Epithelial cell of proximal tubule (primary cell): Measurements from ENCODE around the gene TRIM46. TPM values are rescaled to one million over a fixed set of nuclear protein-coding genes. Genes with fewer than 3 reads are reported as not detected.
A peak's percentile ranks its signal among the peaks of the same experiment; 100 is the strongest.

Source experiments
- DNase-seq: peaks from one replicate; pipeline ENCODE4 v3.0.0-alpha.2; 2011; ENCODE audit warnings: low read depth
- H3K4me3 ChIP-seq: 2 replicates; pipeline ENCODE4 v1.5.1; 2011; ENCODE audit warnings: low read depth, mild to moderate bottlenecking, low read length
- total RNA-seq: library from RNA; depleted of rRNA; stranded (reverse); fragments of >200 nt; gene quantifications from 2 replicates; pipeline ENCODE4 v1.2.3, GENCODE V29; 2015
- TF ChIP-seq, protein P1 (sequence below): conservative IDR thresholded peaks from 2 replicates; pipeline ENCODE4 v1.5.1; 2012; ENCODE audit warnings: low read depth, mild to moderate bottlenecking, low read length

The TRIM46 gene
- total RNA-seq, 1 donor from 2014 or later: 9.4 TPM

DNA sequence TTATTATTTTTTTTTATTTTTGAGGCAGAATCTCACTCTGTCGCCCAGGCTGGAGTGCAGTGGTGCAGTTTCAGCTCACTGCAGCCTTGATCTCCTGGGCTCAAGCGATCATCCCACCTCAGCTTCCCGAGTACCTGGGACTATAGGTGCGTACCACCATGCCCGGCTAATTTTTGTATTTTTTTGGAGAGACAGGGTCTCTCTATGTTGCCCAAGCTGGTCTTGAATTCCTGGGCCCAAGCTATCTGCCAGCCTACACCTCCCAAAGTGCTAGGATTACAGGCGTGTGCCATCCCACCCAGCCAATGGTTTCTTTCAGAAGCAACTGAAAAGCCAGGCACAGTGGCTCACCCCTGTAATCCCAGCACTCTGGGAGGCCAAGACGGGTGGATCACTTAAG is 2.8 kb upstream of the TRIM46 start:
- TF ChIP-seq, protein P1, sequence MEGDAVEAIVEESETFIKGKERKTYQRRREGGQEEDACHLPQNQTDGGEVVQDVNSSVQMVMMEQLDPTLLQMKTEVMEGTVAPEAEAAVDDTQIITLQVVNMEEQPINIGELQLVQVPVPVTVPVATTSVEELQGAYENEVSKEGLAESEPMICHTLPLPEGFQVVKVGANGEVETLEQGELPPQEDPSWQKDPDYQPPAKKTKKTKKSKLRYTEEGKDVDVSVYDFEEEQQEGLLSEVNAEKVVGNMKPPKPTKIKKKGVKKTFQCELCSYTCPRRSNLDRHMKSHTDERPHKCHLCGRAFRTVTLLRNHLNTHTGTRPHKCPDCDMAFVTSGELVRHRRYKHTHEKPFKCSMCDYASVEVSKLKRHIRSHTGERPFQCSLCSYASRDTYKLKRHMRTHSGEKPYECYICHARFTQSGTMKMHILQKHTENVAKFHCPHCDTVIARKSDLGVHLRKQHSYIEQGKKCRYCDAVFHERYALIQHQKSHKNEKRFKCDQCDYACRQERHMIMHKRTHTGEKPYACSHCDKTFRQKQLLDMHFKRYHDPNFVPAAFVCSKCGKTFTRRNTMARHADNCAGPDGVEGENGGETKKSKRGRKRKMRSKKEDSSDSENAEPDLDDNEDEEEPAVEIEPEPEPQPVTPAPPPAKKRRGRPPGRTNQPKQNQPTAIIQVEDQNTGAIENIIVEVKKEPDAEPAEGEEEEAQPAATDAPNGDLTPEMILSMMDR: no peak
- DNase-seq: no peak
- no peak overlapping the region for H3K4me3 ChIP-seq

DNA sequence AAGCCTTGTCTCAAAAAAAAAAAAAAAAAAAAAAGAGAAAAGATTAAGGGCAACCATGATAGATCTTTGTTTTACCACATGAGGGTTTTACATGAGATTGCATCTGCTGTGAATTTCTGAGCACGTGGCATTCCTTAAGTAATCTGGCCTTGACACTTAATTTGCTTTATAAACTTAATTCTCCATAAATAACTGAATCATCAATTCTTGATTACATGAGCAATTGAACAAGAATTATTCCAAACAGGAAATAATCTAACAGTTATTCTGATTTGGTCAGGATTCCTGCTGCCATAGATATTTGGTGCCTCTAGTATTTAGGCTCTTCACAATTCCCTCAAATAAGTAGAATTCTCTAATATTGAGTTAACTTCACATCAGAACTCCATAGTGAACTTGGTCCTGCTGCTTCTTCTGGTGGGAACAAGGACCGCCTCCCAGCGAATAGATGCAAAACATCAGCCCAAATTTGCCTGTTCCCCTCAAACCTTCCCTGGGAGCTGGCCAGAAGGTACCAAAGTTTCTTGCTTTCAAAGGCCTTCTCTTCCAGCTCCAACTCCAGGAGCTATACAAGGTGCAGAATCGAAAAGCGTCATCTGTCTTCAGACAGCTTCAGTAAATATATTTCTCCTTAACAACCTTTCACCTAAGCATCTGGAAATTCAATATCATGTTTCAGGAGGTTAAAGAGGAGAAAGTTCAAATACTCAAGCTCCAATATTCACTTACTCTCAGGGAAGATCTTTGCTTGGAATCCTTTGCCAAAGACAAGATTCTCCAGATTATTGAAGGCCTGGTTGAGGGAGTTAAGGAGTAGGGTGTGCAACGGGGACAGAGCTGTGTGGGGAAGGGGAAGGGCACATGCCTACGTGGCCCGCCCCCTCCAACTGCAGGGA is 1.6 kb upstream of the TRIM46 start:
- no peak for DNase-seq
- peak overlapping the region; percentile 80 for H3K4me3 ChIP-seq
- TF ChIP-seq, protein P1: no peak

DNA sequence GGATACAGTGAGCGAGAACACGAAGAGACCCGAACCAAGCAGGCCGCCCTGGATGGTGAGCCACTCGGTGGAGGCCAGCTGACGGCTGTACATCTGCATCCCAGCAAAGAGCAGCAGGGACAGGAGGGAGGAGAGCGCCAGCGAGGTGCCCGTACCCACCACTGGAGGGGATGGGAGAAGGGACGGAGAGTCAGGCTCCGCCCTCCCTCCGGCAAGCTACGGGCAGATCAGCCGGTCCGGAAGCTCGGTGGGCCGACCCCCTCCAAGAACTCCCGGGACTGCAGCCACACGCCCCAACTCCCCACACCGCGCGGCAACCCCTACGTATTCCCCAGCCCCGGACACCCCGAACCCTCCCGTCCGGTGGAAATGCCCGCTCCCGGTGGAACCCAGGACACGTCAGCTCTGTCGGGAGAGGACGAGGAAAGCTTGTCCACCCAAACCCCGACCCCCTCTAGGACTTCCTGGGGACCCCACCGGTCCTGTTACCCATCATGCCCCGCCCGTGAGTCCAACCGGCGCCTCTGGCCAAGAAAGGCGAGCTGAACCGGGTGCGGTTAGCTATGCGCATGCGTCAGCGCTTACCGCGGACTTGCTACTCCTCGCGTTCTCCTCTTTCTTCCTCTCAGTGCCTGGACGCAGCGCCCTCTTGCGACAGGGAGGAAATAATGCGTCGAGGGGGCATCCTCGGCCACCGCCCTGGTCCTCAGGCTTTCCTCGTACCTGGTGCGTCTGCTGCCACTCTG is 744 bp upstream of the TRIM46 start, which contains the start of gene KRTCAP2:
Gene KRTCAP2, minus strand, starts transcription at position 573 of the 746 bp plus-strand sequence. Its CDS starts 80 bp downstream, at position 493.
- DNase-seq: no peak
- peak within 1 kb of the TSS; percentile 80 for H3K4me3 ChIP-seq
- TF ChIP-seq, protein P1: peak; percentile 88

DNA sequence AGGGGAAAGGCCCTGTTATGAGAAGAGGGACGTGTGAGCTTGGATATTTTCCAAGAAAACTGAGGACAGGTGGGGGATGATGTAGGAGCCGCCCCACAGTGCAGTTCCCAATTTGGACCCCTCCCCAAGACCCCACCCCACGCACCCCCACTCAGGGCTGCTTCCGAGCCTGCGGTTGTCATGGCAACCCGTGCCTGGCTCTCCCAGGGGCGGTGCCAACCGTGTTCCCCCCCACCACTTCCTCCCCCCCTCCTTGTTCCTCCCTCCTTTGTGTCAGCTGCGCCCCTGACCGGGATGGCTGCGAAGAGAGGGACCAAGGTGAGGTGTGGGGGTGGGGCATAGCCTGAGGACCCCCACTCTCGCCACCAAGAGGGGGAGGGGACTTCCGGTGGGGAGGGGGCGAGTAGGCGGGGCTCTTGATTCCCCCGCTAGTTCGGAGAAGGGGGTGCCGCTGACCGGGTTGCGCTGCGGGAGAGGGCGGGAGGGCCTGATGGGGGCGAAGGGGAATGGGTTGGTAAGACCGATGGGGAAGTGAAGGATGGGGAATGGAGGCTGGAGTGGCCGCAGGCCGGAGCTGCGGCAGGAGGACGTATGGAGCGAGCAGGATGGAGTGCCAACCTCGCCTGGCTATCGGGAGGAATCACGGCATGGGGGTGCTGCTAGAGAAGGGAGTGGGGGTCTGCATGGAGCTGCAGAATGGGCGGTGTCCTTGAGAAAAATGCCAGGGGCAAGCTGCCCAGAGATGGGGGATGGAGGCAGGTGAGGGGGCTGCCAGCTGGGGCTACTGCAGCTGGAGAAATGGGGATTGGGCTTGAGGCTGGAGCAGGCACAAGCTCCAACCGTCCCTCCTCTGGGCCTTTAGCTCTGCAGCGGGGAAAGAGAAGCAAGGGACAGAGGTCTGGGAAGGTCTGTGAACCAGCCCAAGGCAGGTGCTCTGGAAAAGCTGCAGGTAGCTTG is 953 bp downstream of the TRIM46 start:
- TF ChIP-seq, protein P1: no peak
- H3K4me3 ChIP-seq: peak overlapping the region; percentile 80
- no peak for DNase-seq

DNA sequence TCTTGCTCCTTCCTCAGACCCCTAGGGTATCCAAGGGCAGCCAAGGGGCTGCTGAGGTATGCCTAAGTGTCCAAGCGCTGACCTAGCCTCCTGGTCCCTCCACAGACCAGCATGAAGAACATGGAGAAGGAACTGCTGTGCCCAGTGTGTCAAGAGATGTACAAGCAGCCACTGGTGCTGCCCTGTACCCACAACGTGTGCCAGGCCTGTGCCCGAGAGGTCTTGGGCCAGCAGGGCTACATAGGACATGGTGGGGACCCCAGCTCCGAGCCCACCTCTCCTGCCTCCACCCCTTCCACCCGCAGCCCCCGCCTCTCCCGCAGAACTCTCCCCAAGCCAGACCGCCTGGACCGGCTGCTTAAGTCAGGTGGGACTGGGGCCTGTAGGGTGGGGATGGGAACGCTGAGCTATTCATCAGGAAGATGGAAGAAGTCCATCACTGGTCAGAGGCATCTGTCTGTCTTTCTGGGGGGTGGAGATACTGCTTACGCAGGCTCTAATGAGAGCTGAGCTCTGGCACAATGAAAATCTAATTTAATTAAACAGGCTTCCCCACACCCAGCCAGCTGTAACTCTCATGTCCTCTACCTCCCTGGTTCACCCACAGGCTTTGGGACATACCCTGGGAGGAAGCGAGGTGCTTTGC is 1.8 kb downstream of the TRIM46 start:
- DNase-seq: no peak
- TF ChIP-seq, protein P1: no peak
- H3K4me3 ChIP-seq: peak overlapping the region; percentile 80

DNA sequence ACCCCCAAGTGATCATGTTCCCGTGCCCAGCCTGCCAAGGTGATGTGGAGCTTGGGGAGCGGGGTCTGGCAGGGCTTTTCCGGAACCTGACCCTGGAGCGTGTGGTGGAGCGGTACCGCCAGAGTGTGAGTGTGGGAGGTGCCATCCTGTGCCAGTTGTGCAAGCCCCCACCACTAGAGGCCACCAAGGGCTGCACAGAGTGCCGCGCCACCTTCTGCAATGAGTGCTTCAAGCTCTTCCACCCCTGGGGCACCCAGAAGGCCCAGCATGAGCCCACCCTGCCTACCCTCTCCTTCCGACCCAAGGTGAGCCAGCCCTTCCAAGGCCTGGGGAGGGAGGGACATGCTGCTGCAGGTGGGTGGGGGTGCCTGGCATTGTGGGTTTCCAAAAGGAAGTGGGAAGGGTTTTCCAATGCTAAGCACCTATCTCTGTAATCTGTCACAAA is 2.3 kb downstream of the TRIM46 start:
- no peak for DNase-seq
- TF ChIP-seq, protein P1: peak; percentile 23
- H3K4me3 ChIP-seq: no peak overlapping the region
